T-helper 2 cell treated with Interferon-gamma antibody and Interleukin-4, amounts not matched to agents 5 μg/mL and 100 μg/mL, for 36 hours (primary cell): Measurements from ENCODE around the gene CTNNA3.

Source experiments
- DNase-seq: peaks from one replicate; pipeline ENCODE4 v3.0.0; 2021; ENCODE audit warnings: low spot score
- H3K27ac Mint-ChIP-seq: one replicate; pipeline ENCODE4 v1.8.0; 2021; ENCODE audit warnings: mild to moderate bottlenecking, mixed read lengths
- H3K27me3 Mint-ChIP-seq: one replicate; pipeline ENCODE4 v1.8.0; 2021; ENCODE audit warnings: low read depth, mixed read lengths
- H3K36me3 Mint-ChIP-seq: one replicate; pipeline ENCODE4 v1.8.0; 2021; ENCODE audit warnings: low read depth, mixed read lengths
- H3K4me1 Mint-ChIP-seq: one replicate; pipeline ENCODE4 v1.8.0; 2021; ENCODE audit warnings: low read depth, mixed read lengths
- H3K4me3 Mint-ChIP-seq: one replicate; pipeline ENCODE4 v1.8.0; 2022; ENCODE audit warnings: mild to moderate bottlenecking, moderate library complexity, mixed read lengths
- H3K9me3 Mint-ChIP-seq: one replicate; pipeline ENCODE4 v1.8.0; 2021; ENCODE audit warnings: mixed read lengths

Gene CTNNA3

GRCh38 chr10:66717231-66717981 lies 978.6 kb downstream of the CTNNA3 start:
- Mint-ChIP-seq H3K9me3 (peaks cover 2% of the 10 kb centered on the region), H3K27ac (no peak overlapping the region), H3K4me3 (no peak overlapping the region), H3K36me3 (no peaks in the 10 kb centered on the region), H3K27me3 (no peaks in the 10 kb centered on the region), H3K4me1 (no peaks in the 10 kb centered on the region)
- no peak for DNase-seq

DNA sequence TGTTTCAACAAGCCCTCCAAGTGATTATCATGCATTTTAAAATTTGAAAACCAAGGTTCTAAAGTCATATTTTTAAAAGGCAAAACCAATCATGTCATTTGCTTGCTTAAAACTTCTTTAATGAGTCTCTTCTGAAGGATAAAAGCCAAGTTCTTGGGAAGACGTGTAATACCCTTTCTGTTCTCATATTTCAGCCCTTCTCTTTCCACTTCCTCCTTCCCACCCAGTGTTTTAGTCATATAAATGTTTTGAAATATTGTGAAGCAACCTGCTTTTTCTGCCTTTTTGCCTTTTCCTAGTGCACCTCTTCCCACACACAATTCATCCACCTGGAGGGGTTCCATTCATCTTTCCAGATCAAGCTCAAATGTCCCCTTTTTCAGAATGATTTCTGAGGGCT lies 981.3 kb downstream of the CTNNA3 start:
- H3K9me3 Mint-ChIP-seq, result peaks cover 3% of the 10 kb centered on the region
- no peak for DNase-seq
- H3K27ac Mint-ChIP-seq, result no peak overlapping the region
- H3K4me1 Mint-ChIP-seq, result no peaks in the 10 kb centered on the region
- H3K36me3 Mint-ChIP-seq, result no peaks in the 10 kb centered on the region
- no peak overlapping the region for H3K4me3 Mint-ChIP-seq
- H3K27me3 Mint-ChIP-seq, result no peaks in the 10 kb centered on the region

DNA sequence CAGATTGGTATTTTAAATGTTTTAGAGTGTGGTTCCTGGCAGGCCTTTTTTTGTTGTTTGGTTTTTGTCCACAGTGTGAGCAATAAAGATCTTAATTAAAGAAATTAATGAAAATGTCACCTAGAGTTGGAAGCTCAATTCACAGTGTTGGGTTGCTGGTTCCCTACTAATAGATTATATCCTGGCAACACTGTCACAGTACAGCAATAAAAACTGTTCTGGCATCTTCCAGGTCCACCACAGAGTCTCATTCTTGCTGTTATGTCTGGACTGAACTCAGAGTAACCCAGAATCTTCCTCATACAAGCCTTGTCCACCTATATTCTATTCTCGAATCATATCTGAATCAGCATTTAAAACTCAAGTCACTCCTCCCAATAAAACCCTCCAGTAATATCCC lies 982.6 kb downstream of the CTNNA3 start:
- no peak for DNase-seq
- Mint-ChIP-seq H3K9me3 (peaks cover 3% of the 10 kb centered on the region), H3K4me3 (no peak overlapping the region), H3K36me3 (no peaks in the 10 kb centered on the region), H3K27me3 (no peaks in the 10 kb centered on the region), H3K4me1 (no peaks in the 10 kb centered on the region), H3K27ac (no peak overlapping the region)

DNA sequence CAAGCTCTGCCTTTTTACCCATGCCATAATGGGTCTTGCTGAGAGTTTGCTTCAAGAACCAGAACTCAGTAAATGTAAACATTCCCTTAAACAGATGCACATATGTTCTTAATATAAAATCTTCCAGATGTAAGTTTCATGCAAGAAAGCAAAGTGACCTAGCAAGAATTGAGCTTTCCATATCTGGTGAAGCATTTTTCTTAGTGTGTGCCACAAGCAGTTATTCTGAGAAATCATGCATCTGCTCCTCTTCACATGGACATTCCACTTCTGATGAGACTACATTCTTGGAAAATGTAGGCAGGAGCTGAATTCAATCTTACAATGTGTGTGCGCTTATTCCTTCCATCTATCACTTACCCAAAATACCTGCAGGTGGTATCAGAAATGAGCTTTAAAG lies 997.9 kb downstream of the CTNNA3 start:
- H3K4me1 Mint-ChIP-seq, result no peaks in the 10 kb centered on the region
- no peak overlapping the region for H3K27ac Mint-ChIP-seq
- no peaks in the 10 kb centered on the region for H3K27me3 Mint-ChIP-seq
- H3K4me3 Mint-ChIP-seq, result no peak overlapping the region
- H3K9me3 Mint-ChIP-seq, result no peaks in the 10 kb centered on the region
- DNase-seq, result no peak
- H3K36me3 Mint-ChIP-seq, result no peaks in the 10 kb centered on the region

DNA sequence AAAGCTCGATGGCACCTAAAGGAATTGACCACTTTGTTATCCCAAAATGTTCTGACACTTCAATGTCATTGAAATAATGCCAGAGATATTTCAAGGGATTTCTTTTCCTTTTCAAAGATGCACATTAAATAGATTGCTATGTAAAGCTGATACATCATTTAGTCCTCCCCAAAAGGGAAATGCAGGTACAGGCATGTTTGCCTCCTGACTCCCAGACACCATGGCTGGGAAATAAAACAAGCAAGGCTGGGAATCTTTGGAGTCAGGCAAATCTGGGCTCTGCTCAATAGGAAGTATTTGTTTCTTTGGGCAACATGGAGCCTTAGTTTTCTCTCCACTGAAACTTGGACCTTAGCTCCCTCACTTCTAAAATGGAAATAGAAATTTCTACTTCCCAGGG lies 1000.9 kb downstream of the CTNNA3 start:
- no peaks in the 10 kb centered on the region for H3K36me3 Mint-ChIP-seq
- H3K9me3 Mint-ChIP-seq, result peaks cover 4% of the 10 kb centered on the region
- no peak overlapping the region for H3K27ac Mint-ChIP-seq
- H3K4me1 Mint-ChIP-seq, result no peaks in the 10 kb centered on the region
- DNase-seq, result no peak
- H3K4me3 Mint-ChIP-seq, result no peak overlapping the region
- H3K27me3 Mint-ChIP-seq, result no peaks in the 10 kb centered on the region

- Mint-ChIP-seq H3K9me3 (peaks cover under 1% of the 10 kb centered on the region), H3K27ac (no peak overlapping the region), H3K36me3 (no peaks in the 10 kb centered on the region), H3K4me1 (no peaks in the 10 kb centered on the region), H3K27me3 (no peaks in the 10 kb centered on the region), H3K4me3 (no peak overlapping the region)
- DNase-seq, result no peak
Observed at GRCh38 chr10:66684581-66684980, 1011.4 kb downstream of the CTNNA3 start.

- Mint-ChIP-seq H3K9me3 (no peaks in the 10 kb centered on the region), H3K4me1 (no peaks in the 10 kb centered on the region), H3K4me3 (no peak overlapping the region), H3K27ac (no peak overlapping the region), H3K27me3 (no peaks in the 10 kb centered on the region), H3K36me3 (no peaks in the 10 kb centered on the region)
- DNase-seq, result no peak
Observed at GRCh38 chr10:66680886-66681285, 1015.1 kb downstream of the CTNNA3 start.

- Mint-ChIP-seq H3K4me1 (no peaks in the 10 kb centered on the region), H3K9me3 (no peaks in the 10 kb centered on the region), H3K4me3 (no peak overlapping the region), H3K36me3 (no peaks in the 10 kb centered on the region), H3K27me3 (no peaks in the 10 kb centered on the region), H3K27ac (no peak overlapping the region)
- no peak for DNase-seq
Observed at GRCh38 chr10:66678521-66678920, 1017.5 kb downstream of the CTNNA3 start.

- H3K4me3 Mint-ChIP-seq, result no peak overlapping the region
- DNase-seq, result no peak
- no peak overlapping the region for H3K27ac Mint-ChIP-seq
- H3K9me3 Mint-ChIP-seq, result no peaks in the 10 kb centered on the region
- no peaks in the 10 kb centered on the region for H3K36me3 Mint-ChIP-seq
- H3K27me3 Mint-ChIP-seq, result no peaks in the 10 kb centered on the region
- H3K4me1 Mint-ChIP-seq, result no peaks in the 10 kb centered on the region
Observed at GRCh38 chr10:66673071-66673470, 1022.9 kb downstream of the CTNNA3 start.

- Mint-ChIP-seq H3K9me3 (no peaks in the 10 kb centered on the region), H3K27me3 (no peaks in the 10 kb centered on the region), H3K4me3 (no peak overlapping the region), H3K4me1 (no peaks in the 10 kb centered on the region), H3K27ac (no peak overlapping the region), H3K36me3 (no peaks in the 10 kb centered on the region)
- DNase-seq, result no peak
Observed at GRCh38 chr10:66671562-66671961, 1024.4 kb downstream of the CTNNA3 start.

- Mint-ChIP-seq H3K36me3 (no peaks in the 10 kb centered on the region), H3K4me3 (no peak overlapping the region), H3K4me1 (no peaks in the 10 kb centered on the region), H3K27me3 (no peaks in the 10 kb centered on the region), H3K9me3 (no peaks in the 10 kb centered on the region), H3K27ac (no peak overlapping the region)
- no peak for DNase-seq
Observed at GRCh38 chr10:66671064-66671463, 1024.9 kb downstream of the CTNNA3 start.

DNA sequence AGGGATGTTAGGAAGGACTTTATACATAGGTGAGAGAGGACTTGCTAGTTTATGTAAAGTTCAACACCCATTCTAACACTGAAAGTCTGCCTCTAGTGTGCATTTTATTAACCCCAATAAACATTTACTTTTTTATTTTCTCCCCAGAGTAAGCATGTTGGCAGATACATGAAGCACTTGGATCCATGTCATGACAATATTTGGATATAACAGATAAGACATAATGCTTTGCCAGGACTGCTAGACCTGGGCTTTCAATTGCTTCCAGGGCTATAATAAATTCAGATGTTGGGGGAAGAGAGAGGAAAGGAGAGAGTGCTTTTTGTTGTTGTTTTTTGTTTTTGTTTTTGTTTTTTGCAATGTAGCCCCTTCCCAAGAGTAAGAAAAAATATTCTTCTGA lies 1039.5 kb downstream of the CTNNA3 start:
- Mint-ChIP-seq H3K4me3 (no peak overlapping the region), H3K36me3 (no peaks in the 10 kb centered on the region), H3K9me3 (peaks cover 17% of the 10 kb centered on the region), H3K27me3 (no peaks in the 10 kb centered on the region), H3K27ac (no peak overlapping the region), H3K4me1 (no peaks in the 10 kb centered on the region)
- DNase-seq, result no peak

GRCh38 chr10:66654861-66655260 lies 1041.1 kb downstream of the CTNNA3 start:
- Mint-ChIP-seq H3K4me1 (no peaks in the 10 kb centered on the region), H3K27me3 (no peaks in the 10 kb centered on the region), H3K9me3 (peaks cover 22% of the 10 kb centered on the region), H3K27ac (no peak overlapping the region), H3K4me3 (no peak overlapping the region), H3K36me3 (no peaks in the 10 kb centered on the region)
- no peak for DNase-seq

- H3K36me3 Mint-ChIP-seq, result no peaks in the 10 kb centered on the region
- no peaks in the 10 kb centered on the region for H3K27me3 Mint-ChIP-seq
- H3K27ac Mint-ChIP-seq, result no peak overlapping the region
- no peak overlapping the region for H3K4me3 Mint-ChIP-seq
- no peaks in the 10 kb centered on the region for H3K4me1 Mint-ChIP-seq
- peaks cover 41% of the 10 kb centered on the region for H3K9me3 Mint-ChIP-seq
- DNase-seq, result no peak
Observed at GRCh38 chr10:66651308-66652082, 1044.5 kb downstream of the CTNNA3 start.
